HG02642 (cell line): ENCODE data around the gene TMEM108.

Experiments used
- ATAC-seq: cut with Tn5 transposase; IDR thresholded peaks from one replicate; pipeline ENCODE4 v1.9.1; 2021; ENCODE audit warnings: mild to moderate bottlenecking; ENCODE audit not compliant: unreplicated experiment, poor library complexity

The TMEM108 gene

DNA sequence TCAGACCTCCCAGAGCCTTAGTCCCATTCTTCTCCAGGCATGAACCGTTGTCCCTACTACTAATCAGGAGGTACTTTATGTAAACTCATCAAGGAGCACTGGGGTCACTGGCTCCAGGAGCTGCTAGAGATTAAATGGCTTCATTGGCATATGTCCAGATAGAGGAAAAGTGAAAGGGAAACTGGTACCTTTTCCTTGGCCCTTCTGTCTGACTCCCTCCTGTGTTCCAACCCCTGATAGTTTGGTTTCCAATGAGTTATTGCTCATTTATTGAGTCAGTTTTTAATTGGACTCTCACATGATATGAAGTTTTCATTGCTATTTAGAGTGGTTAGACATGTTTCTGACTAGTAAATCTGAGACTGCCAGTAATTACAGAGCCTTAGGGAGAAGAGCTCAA, 231.2 kb downstream of the TMEM108 start:
- no peak for ATAC-seq

DNA sequence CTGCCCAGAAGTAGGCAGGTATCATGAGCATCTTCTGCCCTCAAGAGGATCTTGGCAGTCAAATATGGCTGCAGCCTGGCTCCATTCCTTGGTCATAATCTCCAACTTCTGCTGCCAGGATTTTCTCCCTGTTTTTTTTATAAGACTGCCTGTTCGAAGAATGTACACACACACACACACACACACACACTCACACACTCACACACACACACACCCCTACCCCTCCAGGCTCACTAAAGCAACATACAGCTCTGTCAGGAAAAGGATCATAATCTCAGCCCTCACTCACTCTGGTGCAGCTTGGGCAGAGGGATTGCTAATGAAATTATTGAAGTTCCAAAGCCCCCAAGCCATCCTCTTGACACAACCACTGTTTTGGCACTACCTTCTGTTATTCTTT, 232.4 kb downstream of the TMEM108 start:
- no peak for ATAC-seq

DNA sequence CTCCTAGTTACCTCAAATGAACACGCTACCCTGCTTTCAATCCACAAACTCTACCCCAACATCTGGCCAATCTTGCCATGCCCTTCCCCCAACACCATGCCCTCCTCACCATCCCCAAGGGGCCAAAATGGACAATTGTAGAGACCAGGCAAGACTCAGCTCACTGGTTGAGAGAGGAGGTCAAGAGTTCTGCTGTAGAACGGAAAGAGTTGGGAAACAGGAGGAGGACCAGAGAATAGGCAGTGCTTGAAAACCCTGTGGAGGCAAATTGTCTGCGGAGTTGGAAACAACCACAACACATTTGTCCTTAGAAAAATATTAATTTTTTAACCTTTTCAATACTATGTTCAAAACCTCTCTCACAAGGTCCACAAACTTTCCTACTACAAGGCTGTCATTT, 232.9 kb downstream of the TMEM108 start:
- ATAC-seq = no peak

DNA sequence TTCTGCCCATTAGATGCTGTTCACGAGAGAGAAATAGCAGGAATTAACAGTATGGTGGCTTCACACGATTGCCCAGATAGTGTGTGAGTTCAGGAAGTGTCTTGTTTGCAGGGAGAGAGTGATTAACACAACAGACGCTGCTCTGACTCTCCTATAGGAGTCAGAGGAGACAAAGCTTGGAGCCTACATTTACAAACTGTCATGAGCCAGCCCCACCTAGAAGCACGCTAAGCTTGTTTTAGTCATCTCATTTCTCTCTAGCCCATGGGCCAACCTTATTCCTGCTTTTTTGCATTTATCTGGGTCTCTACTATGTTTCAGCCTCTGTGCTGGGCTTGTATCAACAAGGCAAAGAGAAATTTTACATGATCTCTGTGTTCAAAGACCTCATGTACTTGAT, 233.3 kb downstream of the TMEM108 start:
- no peak for ATAC-seq

DNA sequence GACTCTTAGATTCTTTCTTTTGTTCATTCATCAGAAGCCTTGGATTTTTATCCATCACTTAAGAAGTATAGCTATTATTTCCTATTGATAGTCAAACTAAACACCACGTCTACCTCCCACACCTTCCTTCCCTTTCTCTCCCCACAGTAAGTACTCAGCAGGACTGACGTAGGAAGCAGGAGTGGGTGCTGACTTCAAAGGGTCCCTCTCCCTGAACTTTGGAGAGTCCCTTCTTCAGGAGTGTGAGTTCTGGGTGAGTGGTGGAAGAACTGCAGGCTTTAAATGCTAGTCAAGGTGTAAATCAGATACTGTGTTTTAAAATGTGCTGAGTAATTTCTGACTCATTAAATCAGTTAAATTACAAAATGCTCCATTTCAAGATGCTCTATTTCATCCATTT, 235.2 kb downstream of the TMEM108 start:
- no peak for ATAC-seq

DNA sequence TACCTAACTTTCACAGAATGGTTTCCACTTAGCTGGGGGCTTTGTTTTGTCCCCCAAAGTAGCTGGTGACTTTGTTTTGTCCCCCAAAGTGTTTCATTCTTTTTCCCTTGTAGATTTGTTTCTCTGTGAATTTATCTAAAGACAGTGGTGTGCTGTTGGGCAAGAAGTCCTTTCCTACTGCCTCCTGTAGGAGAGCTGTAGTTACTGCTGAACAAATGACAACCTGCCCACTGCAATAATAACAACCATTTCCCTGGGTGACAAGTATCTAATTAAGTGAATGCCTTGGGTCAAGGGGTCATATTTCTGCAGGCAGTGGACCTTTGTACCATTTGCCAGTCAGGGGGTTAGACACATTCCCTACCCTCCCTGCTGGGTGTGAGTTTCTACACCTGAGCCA, 236.3 kb downstream of the TMEM108 start:
- ATAC-seq = no peak

DNA sequence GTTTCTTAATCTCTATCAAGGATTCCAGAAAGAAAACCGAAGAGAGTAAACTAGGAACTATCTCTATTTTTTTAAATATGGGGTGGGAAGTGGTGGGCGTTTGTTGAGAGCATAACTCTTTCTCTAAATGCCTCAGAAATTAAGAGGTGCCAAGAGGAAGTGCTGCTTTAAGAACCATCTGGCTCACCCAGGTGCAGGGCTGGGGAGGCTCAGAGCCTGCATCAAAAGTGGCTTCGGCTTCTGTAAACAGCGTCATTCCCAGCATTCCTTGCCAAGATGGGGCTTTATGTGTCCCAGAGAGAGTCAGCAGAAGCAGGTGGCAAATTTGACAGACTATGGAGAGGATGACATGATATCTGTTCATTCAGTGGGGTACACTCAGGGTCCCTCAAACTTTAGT, 238.4 kb downstream of the TMEM108 start:
- ATAC-seq = no peak

DNA sequence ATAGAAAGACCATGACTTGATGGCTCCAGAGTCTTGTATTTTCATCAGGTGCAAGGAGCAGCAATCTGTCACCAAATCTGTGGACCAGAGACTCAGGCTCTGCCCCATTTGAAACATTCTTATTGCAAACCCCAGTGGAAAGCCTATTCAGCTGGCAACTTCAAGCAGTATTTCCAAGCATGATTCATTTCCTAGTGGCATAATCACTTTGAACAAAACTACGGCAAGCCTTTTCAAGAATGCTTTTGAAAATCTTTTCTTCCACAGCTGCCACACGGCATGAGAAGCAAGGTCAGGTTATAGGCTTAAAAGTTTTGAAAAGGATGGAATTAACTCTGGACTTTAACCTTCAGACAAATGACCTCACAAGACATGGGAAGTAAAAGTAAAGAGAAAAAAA, 239.6 kb downstream of the TMEM108 start:
- ATAC-seq = no peak

DNA sequence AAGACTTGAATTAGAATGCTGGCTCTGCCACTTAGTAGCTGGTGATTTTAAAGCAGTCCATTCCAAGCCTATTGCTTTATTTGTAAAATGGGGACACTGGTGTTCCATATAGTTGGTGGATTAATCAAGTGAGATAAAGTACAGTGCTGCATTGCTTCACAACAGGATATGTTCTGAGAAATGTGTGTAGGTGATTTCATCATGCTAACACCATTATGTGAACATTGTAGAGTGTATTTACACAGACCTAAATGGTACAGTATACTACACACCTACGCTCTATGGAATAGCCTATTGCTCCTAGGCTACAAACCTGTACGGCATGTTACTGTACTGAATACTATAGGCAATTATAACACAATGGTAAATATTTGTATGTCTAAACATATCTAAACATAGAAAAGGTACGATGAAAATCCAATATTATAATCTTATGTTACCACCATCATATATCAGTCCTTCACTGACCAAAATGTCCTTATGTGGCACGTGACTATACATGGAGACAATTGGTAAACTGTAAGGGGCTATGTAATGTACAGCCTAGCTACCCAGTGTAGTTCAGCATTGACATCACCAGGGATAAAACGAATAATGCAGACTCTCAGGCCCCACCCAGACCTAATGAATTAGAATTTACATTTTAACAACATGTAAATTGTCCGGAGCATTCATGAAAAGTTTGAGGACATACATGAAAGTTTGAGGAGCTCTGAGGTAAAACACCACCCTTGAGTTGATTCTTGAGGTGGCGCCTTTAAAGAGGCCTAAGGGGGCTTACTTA, 240.3 kb downstream of the TMEM108 start:
- no peak for ATAC-seq

DNA sequence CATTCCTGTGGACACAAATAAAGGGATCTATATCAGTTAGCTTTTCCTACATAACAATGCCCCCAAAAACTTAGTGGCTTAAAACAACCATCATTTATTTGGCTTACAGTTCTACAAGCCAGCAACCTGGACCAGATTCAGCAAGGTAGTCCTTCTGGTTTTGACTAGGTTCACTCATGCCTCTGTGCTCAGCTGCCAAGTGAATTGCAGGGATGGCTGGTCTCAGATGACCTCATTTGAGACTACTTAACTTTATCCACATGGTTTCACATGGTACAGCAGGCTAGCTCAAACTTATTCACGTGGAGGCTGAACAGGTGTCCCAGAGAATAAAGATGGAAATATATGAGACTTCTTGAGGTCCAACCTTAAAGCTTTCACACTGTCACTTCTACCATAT, 242.4 kb downstream of the TMEM108 start:
- no peak for ATAC-seq

DNA sequence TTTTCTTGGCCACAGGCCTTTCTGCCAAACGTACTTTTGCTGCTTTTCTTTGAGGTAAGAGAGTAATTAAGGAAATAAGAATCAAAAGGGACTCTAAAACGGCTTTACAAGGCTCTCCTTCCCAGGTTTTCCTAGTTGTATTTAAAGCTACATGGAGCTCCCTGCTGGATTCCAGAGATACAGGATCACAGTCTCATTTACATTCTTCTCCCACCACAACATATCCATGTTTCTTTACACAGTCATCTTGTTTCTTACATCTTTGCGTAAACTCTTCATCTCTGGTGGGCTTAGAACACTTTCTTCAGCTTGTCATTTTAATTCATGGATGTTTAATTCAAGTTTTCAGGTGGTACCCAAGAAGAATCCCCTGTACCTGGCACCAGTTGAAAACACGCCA, 244.0 kb downstream of the TMEM108 start:
- ATAC-seq = no peak

DNA sequence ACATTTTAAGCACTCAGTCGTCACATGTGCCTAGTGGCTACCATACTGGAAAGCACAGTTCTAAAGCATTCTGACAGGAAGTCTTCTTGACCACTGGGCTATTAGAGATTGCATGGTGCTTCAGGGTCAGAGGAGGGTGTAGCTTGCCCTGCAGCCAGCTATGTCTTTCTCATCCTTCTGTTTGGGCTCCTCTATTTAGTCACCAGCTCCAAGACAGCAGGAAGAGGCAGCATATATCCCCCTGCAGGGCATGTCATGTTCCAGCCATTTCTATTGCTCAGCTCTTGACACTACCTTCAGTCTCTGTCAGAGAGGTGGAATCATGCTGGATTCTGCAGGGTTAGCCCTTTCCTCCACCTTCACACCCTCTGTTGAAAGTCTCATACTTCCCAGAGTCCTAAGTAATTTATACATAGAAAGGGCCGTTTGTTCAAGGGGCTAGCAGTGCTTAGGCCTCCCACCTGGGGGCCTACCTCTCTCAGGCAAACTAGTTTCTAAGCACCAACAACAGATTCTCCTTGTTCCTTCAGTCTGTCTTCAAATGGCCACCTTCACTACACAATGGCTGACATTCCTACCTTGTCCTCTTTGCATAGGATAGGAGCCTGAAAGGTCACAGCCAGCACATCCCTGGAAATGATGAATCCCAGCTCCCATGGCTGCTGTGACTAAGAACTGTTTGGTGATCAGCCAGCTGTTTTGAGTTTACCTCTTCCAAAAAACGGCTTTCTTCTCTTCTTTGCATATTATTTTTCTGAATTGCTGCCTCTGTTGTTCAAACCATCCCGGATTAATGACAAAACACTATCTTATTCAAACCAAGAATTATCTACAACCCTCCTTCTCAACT, 246.0 kb downstream of the TMEM108 start:
- no peak for ATAC-seq

DNA sequence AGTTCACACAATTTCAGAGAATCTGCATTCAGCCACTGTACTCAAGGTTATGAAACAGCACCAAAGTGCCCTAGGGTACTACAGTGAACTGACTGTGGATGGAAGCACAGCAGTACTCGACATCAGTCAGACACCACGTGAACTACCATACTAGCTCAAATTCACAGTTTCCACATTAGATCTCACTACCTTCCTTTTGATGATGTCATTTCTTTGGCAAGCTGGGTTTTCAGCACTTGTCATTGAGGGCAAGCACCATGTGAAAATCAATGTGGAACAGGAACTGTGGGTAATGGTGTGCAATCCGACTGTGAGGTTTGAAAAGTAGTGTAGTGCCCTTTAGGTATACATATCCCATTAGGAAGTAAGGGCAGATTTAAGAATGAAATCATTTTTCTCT, 251.1 kb downstream of the TMEM108 start:
- no peak for ATAC-seq

DNA sequence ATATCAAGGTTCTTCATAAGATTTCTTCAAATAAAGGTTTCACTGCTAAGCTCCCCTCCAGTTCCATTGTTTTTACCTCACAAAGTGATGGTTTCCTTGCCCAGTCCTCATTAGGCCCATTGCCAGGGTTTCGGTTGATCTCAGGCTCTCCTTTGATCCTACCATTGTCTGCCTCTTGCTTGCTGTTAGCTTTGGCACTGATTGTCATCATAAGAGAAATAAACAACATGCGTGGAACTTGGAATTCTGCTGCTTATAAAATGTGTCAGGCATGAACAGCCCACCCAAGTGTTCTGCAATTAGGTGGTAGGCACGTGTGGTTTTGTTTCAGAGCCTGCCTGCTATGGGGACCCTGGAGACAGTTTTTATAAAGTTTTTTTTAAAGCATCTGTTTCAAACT, 254.1 kb downstream of the TMEM108 start:
- ATAC-seq = no peak

DNA sequence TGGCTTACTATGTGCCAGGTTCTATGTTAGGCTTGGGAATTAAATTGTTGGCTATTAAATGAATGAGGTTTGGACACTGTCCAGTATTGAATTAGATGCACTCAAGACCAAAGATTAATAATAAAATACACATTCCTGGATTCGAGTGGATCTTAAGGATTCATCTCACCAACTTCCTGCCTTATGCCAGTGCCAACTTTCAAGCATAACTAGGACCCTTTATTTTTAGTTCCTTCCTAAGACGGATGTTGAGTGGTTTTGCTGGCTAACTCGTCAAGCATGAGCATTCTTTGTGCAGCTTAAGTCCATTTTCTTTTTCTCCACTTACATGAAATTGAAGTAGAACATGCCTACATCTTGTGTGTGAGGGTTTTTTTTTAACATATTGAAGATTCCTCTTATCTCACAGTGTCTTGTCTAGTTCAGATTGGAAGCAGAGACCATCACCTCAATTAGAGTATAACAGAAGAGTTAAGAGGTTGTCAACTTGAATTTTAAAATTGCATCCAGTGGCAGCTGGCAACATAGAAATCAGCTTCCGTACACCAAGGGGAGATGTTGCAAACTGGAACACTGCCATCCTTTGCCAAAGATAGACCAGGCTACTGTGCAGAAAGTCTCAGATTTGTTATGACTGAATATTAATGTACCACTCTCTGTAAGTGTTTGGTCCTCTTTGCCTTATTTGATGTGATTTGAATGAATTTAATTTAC, 255.4 kb downstream of the TMEM108 start:
- no peak for ATAC-seq

DNA sequence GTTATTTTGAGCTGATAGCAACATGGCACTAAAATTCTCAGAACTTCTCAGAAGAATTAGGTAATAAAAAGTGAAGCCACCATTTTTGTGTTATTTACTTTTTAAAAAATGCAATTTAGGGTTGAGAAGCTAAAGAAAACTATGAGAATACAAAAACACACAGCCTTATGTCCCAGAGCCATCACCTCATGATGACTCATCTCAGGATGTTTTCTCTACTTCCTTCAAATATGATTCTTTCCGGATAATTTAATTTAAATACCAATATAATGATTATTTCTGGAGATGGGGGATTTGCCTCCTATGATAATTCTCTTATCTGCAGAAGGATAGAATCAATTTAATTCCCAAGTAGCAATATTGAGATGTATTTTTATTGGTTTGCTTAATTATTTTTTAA, 256.1 kb downstream of the TMEM108 start:
- ATAC-seq = no peak

DNA sequence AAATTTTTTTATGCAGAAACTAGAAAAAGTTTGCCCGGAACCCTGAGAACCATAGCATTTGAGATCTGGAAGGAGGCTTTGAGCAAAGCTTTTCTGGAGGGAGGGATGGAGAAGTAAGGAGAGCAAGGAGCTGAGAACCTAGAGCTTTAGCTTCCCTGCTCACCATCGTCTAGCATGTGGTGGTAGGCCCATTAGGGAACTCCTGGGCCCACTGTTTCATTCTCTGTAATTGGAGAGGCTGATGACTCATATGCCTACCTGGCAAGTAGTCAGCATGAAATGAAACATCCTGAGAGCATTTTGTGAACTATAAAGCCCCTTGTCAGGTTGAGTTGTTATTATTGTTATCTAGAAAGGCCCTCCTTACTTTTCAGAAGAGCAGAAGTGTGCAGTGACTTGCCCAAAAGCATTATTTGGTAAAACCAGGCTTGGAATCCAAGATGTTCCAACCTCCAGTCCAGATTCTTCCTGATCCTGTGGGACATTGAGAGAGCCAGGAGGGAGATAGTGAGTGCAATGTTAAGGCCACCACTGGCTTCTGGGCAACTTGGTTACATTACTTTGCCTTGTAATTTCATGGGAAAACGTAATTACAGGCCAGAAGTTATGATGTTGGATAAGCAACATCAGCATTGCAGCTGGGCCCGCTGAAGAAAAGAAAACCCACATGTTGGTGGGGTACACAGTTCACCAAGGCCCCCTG, 257.2 kb downstream of the TMEM108 start:
- peak; percentile 65 for ATAC-seq

DNA sequence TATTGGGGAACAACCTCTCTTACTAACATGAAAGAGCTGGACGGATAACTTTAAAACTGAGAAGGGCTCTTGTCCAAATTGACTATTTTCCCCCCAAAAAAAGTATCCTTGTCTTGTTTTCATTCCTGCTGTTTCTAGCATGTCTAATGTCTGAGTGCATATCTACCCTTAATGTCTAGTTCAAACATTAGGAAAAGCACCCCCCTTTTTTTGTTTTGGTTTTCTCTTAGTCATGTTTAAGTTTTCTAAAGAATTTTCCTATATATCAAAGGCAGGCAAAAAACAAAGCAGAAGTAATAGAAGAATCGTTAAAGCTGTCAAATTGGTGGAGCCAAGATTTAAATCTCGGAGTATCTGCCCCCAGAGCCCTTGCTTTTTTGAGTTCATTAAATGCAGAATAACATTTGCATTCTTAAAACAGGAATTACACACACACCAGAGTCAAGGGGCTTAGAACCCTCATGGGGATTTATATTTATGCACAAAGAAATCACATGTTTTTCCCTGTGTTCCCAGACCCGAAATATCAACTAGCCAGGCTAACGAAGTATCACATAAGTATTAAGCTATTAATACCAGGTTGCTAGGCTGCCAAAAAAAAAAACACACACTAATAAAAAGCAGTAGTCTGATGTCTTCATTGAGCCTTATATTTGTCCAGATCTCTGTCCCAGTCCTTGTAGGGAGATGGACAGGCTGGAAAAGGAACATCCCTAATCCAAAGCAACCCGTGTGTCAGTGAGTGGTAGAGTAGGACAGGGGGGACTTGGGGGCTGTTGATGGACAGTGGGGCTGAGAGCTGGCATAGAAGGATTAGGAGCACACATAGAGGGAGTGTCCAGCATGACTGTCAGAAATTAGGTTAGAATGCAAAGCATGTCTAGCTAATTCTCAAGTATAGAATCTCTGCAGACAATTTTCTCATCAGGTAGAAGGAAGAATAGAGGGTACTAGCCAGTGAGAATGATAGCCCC, 258.0 kb downstream of the TMEM108 start:
- ATAC-seq = no peak

DNA sequence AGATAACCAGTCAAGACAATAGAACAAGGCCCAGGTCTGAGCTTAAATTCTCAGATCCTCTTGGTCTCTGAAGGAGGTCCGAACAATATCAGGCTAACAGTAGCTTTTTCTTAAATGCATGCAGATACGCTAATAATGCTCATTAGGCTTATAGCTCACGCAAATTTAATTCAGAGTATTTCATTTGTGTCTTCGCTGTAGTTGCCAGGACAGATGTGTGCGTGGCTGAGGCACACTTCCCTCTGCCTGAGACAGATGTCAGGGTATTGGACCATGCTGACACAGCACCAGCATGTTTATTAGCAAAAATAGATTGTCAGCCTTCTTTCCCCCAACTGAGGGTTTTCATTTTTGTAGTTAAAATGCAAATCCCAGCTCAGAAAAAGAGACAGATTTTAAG, 258.8 kb downstream of the TMEM108 start:
- no peak for ATAC-seq
